WI38 (cell line): ENCODE measurements around the gene SNPH.

Experiments used
- H3K4me3 ChIP-seq: 2 replicates; pipeline ENCODE4 v1.5.1; 2011; ENCODE audit warnings: low read depth, mild to moderate bottlenecking, control low read depth, low read length
- CTCF ChIP-seq: IDR thresholded peaks from 2 replicates; pipeline ENCODE4 v1.5.1; 2012; ENCODE audit warnings: low read depth, mild to moderate bottlenecking, control low read depth, low read length

SNPH gene

DNA sequence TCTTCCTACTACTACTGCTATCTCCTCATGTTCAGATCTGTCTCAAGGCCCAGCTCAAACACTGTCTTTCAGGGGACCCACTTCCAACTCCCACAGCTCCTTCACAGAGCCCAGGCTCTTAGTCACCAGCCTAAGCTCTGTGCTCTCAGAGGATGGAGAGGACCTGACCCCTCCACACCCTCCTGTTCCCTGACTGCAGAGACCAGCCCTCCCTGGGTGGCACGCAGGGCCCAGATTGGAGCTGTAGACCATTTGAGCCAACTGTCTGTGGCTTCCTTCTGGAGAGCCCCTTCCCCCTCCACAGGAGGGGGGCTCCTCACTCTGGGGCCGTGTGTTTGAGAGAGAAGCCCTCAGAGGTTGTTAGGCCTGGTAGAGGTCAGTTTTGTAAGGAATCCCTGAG is 9.8 kb downstream of the SNPH start:
- TF ChIP-seq CTCF, result no peak
- H3K4me3 ChIP-seq, result no peak overlapping the region

DNA sequence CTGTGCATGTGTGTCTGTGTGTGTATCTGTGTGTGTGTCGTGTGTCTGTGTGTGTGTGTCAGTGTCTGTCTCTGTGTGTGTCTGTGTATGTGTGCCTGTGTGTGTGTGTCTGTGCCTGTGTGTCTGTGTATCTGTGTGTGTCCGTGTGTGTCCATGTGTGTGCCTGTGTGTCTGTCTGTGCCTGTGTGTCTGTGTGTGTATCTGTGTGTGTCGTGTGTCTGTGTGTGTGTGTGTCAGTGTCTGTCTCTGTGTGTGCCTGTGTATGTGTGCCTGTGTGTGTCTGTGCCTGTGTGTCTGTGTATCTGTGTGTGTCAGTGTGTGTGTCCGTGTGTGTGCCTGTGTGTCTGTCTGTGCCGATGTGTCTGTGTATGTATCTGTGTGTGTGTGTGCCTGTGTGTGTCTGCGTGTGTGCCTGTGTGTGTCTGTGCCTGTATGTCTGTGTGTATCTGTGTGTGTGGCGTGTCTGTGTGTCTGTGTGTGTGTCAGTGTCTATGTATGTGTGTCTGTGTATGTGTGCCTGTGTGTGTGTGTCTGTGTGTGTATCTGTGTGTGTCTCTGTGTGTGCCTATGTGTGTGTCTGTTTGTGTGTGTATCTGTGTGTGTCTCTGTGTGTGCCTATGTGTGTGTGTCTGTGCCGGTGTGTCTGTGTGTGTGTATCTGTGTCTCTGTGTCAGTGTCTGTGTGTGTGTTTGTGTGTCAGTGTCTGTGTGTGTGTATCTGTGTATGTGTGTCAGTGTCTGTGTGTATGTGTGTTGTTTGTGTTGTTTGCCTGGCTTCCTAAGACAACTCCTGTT is 11.6 kb downstream of the SNPH start:
- H3K4me3 ChIP-seq, result no peak overlapping the region
- TF ChIP-seq CTCF, result no peak

GRCh38 chr20:1278993-1279392 is 12.9 kb downstream of the SNPH start:
- TF ChIP-seq CTCF, result no peak
- no peak overlapping the region for H3K4me3 ChIP-seq

- no peak overlapping the region for H3K4me3 ChIP-seq
- no peak for TF ChIP-seq CTCF
These were observed 14.4 kb downstream of the SNPH start for GRCh38 chr20:1280195-1281102.

DNA sequence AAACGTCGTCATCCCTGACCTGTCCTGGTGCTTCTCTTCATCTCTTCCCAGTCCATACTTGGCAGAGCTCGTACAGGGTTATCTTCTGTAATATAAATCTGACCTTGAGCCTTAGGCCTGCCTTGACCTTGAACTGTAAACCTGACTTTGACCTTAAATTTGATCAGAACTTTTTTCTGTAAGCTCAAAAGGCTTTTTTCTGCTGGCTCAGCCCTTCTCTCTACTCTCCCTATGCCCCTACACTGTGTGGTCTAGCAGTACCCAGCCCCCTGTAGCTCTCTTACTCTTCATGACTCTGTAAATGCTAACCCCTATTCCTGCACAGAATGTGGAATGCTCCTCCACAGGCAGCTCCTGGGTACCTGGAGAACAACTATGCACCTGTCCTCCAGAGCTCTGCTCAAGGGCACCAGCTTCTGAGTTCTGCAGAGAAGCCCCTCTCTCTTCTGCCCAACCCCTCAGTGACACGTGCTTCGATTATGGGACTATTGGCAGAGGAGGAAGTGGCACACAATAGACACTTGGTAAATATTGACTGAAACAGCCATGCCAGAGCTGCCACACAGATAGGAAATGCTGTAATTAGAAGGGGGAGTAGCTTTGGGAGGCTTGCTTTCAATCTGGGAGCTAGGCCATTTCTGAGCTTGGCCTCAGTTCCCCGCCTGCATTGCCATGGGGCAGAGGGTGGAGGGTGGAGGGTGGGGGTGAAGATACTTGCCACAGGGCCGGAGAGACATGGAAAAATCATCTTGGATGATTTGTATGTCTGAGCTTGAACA is 15.4 kb downstream of the SNPH start:
- no peak overlapping the region for H3K4me3 ChIP-seq
- TF ChIP-seq CTCF, result no peak

GRCh38 chr20:1282966-1283365 is 16.9 kb downstream of the SNPH start:
- no peak for TF ChIP-seq CTCF
- no peak overlapping the region for H3K4me3 ChIP-seq
